GM21723 (cell line): ENCODE results near the gene DHX34.
"Not testable (repeated sequence)": the region's sequence is repeated elsewhere in the genome, so short reads cannot be mapped to it uniquely, and the experiment has no call there.

ENCODE experiments used
- ATAC-seq: cut with Tn5 transposase; IDR thresholded peaks from one replicate; pipeline ENCODE4 v1.9.1; 2021; ENCODE audit warnings: mild to moderate bottlenecking, moderate library complexity; ENCODE audit not compliant: unreplicated experiment

Gene DHX34

DNA sequence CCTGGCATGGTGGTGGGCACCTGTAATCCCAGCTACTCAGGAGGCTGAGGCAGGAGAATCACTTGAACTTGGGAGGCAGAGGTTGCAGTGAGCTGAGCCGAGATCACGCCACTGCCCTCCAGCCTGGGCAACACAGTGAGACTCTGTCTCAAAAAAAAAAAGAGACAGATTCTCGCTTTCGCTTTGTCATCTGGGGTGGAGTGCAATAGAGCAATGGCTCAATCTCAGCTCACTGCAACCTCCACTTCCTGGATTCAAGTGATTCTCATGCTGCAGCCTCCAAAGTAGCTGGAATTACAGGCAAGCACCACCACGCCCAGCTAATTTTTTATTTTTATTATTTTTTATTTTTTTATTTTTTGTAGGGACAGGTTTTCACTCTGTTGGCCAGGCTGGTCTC, 39.6 kb downstream of the DHX34 start:
- not testable (repeated sequence) for ATAC-seq

DNA sequence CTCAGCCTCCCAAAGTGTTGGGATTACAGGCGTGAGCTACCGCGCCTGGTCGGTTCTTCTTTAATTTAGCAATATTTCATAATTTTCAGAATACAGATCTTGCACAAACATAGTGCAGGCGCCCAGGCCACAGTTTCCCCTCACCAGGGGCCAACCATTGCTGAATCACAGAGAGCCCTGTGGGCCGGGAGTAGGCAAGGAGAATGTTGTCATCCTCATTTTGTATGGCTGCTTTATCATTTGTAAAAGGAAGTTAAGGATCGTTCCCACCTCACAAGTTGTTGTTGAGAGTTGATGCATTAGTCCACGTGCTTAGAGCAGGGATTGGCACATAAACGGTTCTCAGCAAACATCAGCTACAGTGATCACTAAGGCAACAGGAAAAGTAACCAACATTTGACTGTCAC, 40.0 kb downstream of the DHX34 start:
- ATAC-seq: no peak

DNA sequence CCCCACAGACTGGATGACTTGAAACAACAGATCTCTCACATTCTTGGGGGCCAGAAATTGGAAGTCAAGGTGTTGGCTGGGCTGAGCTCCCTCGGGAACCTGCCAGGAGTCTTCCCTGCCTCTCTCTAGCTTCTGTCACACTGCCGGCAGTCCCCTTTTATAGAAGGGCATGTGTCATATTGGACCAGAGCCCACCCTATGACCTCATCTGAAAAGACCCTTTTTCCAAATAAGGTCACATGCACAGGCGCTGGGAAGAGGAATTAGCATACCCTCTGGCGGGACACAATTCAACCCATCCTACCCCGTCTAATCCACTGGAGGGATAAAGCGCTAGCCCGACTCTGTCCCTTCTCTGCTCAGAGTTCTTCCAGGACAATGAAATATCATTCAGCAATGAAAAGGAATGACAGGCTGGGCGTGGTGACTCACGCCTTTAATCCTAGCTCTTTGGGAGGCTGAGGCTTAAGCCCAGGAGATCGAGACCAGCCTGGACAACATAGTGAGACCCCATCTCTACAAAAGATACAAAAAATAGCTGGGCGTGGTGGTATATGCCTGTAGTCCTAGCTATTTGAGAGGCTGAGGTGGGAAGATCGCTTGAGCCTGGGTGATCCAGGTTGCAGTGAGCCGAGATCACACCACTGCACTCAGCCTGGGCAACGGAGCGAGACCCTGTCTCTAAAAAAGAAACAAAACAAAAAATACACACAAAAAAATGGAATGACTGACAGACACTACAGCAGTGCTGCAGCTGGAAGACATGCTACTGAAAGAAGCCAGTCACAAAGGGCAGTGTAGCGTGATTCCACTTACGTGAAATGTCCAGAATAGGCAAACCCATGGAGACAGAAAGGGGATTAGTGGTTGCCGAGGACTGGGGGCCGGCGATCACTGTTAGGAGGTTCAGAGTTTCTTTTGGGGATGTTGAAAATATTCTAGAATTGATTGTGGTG, 41.7 kb downstream of the DHX34 start:
- ATAC-seq: no peak

DNA sequence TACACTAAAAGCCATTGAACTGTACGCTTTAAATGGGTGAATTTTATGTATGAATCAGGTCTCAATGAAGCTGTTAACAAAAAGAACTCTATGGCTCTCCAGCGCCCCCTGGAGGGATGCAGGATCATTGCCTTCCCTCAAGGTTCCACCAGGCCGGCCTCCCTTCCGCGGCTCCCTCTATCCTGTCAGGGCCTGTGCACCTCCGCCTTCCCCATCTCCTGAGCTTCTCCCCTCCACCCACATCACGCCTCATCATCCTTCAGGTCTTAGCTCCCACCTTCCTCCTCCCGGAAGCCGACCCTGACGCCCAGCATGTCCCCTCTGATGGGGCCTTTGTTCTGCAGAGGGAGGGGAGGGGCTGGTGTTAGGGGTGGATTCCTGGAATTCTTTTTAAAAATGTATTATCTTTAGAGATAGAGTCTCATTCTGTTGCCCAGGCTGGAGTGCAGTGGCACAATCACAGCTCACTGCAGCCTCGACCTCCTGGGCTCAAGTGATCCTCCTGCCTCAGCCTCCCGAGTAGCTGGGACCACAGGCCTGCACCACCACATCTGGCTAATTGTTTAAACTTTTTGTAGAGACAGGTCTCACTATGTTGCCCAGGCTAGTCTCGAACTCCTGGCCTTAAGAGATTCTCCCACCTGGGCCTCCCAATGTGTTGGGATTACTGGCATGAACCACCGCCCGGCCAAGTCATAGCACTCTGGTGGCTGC, 42.6 kb downstream of the DHX34 start:
- ATAC-seq: no peak

DNA sequence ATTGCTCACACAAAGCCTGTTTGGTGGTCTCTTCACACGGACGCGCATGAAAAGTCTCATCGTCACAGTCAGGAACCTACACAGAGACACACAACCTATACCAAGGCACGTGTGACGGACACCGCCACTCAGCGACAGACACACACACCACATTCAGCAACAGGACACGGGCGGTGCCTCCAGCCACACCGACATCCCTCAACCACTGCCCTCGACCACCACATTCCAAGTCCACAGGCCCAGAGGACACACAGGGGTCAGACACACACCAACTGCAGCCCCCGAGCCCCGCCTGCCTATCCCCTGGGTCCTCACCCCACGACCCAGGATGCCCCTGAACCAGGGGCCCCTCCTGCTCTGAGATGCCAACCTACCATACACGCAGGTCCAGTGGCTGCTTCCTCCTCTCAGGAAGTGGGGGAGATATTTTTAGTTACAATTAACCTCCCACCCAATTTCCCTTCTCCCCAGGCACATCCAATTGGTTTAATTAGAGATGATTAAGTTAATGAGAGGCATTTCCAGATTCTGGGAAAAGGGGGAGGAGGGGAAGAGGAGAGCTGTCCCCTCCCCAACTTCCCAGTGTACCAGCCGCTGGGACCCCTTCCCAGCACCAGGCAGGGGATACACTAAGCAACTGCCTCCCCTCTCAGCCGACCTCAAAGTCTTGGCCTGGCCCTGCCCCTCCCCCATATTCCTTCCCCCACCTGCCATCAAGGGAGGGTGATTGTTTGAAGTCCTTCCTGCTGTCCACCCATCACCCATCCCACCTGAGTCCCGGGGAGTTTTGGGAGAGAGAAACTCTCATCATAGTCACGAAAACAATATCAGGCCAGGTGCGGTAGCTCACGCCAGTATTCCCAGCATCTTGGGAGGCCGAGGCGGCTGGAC, 49.8 kb downstream of the DHX34 start:
- no peak for ATAC-seq

DNA sequence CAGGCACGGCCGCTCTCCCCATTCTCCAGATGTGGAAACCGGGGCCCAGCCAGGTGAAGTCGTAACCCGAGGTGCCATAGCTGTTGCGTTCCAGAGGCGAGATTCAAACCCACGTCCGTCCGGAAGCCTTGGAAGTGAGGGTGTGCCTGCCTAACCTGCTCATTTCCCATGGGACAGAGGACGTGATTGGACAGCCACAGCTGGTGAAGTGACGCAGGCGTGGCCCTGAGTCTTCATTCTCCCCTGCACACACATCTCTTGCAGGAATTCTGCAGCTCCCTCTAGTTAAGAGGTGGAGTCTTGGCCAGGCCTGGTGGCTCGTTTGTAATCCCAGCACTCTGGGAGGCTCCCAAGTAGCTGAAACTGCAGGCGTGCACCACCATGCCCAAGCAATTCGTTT, 53.4 kb downstream of the DHX34 start:
- no peak for ATAC-seq

DNA sequence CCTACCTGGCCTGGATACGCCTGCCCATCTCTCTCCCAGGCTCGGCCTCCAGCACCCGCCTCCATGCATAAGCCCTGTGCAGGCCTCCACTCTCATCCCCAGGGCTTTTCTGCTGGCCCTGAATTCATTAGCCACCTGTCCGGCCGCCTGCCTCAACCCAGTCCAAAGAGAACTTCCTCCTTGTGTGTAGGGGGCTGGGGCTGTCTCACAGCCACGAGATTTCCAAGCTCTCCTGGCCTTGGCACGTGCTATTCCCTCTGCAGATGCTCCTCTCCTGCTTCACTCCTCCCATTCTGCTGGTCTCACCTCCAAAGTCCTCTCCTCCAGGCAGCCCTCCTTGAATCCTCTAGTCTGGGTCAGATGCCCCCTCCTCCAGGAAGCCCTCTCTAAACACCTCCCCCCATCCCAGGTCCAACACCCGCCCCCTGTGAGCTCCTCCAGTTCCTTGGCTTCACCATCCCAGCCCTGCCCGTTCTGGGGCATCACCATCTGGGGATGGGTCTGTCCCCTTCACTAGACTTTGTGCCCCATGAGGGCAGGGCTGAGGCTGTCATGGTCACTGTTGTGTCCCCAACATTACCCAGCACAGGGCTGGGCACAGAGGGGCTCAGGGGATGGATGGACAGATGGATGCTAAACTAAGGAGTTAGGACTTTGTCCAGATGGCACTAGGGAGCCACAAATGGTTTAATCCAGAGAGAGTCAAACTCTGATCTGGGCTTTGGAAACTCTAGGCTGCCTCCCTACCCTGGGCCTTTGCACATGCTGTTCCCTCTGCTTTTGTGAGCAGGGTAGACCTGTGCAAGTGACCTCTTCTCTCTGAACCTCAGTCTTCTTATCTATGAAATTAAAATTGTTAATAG, 55.5 kb downstream of the DHX34 start:
- no peak for ATAC-seq

DNA sequence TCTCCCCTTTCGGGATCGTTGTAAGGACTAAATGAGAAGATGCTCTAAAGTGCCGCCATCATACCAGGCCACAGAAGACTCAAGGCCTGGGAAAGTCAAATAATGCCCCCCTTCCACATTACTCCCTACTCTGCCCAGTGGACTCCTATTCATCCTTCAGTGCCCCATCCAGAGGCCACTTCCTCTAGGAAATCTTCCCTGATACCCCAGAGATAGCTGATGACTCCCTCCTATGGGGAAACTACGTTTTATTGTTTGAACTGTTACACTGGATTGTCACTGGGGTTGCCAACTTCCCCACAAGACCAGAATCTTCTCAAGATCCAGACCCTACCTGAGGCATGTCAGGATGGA, 56.1 kb downstream of the DHX34 start:
- no peak for ATAC-seq

DNA sequence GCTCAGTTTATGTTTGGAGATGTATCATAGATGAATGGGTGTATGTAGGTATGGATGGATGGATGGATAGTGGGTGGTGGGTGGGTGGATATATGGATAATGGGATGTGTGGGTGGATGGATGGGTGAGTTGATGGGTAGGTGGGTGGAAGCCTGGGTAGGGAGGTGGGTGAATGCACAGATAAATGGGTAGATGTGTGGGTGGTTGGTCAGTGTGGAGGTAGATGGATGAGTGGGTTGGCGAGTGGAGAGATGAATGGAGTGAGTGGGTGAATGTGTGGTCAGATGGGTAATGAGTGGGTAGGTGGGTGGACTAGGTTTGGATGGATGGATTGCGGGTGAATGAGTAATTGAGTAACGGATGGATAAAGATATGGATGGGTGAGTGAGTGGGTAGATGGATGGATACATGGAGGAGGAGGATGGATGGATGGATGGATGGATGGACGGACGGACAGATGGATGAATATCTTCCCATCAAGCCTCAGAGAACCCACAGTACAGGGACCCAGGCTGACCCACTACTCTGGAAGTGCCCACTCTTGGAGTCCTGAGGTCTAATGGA, 56.8 kb downstream of the DHX34 start:
- no peak for ATAC-seq

DNA sequence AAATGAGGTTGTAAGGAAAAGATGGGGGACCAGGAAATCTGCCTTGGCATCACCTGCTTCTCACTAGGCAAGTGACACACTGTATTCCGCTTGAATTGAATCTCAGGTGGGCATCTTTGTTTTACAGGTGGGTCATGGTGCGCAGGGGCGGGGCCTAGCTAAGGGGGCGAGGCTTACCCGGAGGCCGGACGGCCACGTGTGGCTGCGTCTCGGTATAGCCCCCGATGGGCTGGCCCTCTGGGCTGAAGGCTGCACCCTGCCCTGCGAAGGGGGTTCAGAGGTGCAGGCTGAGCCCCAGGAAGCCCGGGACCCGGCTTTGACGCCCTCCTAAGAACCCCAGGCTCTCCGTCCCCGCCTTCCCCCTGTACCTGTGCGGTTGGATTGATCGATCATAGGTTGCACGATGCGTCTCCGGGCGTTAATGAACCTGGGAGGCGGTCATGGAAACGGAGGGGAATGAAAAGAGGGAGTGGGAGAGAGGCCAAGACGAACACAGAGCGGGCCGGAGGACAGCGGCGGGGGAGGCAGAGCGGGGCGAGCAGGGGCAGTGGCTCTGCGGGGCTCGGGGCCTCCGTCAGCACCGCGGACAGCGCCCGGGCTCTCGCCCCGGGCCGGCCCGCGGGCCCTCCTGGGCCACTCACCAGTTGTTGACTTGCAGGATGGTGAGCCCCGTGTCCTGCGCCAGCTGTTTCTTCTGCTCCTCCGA, 57.7 kb downstream of the DHX34 start:
- no peak for ATAC-seq

DNA sequence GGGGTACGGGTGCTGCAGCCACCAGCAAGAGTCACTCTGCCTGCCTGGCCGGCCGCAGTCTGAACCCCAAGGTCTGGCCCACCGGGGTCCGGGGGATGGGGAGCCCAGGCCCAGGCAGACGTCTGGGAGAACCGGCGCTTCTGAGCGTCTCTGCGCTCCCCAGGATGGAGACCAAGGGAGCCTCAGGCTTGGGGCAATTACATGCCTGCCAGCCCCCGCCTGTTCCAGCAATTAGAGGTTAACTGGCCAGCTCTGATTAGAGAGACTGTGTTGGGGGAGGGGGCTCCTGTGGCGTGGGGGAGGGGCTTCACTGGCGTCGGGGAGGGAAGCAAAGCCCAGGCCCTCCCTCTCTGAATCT, 58.3 kb downstream of the DHX34 start:
- no peak for ATAC-seq

DNA sequence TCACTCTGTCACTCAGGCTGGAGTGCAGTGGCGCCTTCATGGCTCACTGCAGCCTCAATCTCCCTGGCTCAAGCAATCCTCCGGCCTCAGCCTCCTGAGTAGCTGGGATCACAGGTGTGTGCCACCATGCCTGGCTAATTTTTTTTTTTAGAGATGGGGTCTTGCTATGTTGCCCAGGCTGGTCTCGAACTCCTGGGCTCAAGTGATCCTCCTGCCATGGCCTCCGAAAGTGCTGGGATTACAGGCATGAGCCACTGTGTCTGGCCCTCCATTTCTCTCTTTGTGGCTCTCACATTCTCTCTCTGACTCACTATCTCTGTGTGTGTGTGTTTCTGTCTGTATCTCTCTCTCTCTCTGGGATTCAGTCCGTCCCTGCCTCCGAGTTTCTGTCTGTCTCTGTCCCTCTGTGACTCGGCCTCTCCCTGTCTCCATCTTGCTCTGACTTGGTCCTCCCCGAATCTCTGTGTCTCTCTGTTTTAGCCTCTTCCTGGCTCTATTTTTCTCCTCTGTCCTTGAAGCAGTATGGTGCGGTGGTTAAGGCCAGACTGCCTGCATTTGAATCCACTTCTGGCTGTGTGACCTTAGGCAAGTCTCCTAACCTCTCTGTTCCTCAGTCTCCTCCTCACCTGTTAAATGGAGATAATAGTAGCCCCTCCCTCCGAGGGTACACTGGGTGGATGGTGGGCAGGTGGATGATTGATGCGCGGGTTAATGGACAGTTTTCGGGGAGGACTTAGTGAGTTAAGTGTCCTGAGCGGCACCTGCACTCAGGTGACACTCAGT, 59.2 kb downstream of the DHX34 start:
- no peak for ATAC-seq

DNA sequence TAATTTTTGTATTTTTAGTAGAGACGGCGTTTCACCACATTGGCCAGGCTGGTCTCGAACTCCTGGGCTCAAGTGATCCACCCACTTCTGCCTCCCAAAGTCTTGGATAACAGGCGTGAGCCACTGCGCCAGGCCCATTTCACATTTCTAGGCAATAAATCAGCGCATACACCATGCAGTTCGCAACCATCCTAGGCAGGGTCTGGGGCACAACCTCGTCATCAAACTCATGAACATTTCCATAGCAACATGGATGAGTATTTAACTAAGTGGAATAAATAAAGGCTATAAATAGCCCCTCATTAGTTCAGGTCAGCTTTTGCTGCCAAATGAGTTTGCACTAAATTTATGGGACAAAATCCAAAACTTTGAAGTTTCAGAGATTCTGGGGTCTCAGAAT, 62.0 kb downstream of the DHX34 start:
- ATAC-seq: no peak

DNA sequence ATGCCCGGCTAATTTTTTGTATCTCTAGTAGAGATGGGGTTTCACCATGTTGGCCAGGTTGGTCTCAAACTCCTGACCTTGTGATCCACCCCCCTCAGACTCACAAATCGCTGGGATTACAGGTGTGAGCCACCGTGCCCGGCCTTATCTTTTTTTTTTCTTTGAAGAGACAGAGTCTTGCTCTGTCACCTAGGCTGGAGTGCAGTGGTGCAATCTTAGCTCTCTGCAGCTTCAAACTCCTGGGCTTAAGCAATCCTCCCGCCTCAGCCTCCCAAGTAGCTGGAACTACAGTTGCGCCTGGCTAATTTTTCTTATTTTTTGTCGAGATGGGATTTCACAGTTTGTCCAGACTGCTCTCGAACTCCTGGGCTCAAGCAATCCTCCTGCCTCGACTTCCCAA, 62.6 kb downstream of the DHX34 start:
- ATAC-seq: not testable (repeated sequence)

DNA sequence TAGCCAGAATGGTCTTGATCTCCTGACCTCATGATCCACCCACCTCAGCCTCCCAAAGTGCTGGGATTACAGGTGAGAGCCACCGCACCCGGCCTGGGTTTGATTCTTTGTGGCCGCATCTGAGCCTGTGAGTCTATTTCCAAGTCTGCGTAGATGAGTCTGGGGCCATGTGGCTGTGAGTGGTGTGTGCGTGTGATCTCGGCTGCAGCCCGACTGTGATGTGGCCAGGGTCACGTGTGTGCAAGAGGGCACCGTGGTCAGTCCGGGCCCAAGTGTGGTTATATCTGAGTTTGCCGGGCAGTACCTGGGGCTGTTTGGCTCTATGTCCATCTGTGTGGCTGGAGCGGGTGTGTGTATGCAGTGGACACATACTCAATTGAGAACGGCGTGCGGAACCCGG, 64.8 kb downstream of the DHX34 start:
- ATAC-seq: no peak

DNA sequence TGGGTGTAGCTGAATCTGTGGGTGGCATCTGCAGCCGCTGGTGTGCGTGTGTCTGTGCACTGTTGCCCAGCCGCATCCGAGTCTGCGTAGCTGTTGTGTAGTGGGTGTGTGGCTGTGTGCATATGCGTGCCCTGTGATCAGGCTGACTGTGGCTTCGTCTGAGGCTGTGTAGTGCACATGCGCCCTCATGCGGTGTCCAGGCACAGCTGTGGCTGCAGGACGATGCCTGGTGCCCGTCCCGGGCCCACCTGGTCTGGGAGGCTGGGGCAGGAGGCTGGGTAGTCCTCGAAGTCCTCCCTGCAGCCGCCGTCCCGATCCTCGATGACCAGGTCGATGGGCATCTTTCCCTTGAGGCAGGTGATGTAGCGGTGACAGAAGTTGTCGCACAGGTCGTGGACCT, 65.4 kb downstream of the DHX34 start:
- no peak for ATAC-seq

DNA sequence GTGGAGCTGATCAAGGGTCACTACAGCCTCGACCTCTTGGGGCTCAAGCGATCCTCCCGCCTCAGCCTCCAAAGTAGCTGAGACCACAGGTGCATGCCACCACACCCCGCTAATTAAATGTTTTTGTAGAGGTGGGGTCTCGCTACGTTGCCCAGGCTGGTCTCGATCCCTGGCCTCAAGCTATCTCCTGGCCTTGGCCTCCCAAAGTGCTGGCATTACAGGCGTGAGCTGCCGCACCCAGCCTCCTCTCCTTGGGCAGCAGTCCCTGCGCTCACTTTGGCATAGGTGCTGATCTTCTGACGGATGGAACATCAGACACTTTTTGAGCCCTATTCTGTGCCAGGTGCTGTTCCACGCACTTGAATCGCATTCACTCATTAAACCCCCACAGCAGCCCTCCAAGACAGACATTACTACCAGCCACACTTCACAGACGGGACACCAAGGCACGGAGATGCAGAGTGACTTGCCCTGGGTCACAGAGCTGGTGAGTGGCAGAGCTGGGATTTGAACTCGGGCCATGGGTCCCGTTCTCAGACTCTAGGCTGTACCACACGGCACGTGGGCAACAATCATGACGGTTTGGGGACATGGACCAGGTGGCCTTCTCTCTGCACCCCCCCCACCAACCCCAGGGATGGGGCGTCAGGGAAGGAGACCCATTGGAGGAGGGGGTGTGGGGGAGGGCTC, 67.0 kb downstream of the DHX34 start:
- ATAC-seq: no peak

DNA sequence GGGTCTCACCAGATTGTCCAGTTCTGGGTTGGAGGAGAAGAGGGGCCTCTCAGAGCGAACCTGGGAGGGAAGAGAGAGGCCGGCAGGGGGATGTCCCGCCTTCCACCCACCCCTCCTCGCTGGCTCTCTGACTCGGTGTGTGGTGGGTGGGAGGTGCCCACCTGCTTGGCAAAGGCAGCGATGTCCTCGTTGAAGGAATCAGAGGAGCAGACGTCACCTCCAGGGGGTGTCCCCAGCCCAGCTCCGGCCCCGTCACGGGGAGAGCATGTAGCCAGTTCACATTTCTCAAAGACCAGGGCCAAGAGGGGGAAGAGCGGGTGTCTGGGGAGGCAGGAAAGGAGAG, 67.5 kb downstream of the DHX34 start:
- no peak for ATAC-seq
